ENCODE measurements around the gene SIM1. TPM values are rescaled to one million over a fixed set of nuclear protein-coding genes. Genes with fewer than 3 reads are reported as not detected.

The SIM1 gene
- total RNA-seq, 4 donors from 2014 or later: 14.0 to 29.5 (median 20.4) TPM

DNA sequence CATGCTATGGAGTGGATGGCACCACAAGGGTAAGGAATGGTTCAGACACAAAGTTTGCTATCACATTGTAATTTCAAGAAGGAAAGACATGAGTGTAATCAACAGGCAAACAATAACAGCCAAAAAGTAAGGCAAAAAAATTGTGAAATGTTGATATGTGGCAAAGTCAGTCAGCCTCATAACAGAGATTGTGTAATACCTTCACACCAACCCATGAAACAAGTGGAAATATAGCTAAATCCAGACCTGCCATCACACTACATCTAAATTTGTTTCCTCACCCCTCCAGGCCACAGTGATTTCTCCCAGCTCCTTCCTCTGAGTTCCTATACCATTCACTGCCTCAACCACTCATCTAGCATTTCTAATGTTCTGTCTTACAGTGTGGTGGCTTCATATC, 37.3 kb downstream of the SIM1 start:
- TF ChIP-seq CTCF (IDR thresholded peaks at IDR 0.05; ENCODE audit: low read depth): no peak

DNA sequence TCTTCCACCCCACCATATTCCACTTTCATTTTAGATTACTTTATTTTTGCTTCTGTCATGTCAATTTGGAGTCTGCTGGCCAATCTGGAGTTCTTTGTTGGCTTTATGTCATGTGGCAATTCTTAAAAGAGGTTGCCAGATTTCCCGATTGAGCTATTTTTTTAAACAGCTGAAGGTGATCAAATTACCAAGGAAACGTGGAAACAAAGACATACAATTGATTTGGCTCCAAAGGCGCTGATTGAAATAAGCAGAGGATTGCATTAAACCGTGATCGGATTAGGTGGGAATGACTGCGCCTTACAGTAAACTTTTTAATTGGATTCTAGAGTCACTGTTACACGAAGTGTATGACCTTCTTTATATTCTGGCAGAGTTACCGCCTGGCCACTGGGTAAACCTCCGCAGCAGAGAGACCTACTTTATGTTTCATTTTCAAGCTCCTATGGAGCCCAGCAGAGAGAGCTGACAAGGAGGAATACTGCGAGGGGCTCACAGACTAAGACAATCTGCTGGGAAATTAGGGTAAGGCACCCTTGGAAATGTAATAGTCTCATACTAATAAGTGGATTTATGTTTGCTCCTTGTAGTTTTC, 37.9 kb downstream of the SIM1 start:
- no peak for TF ChIP-seq CTCF (IDR thresholded peaks at IDR 0.05; ENCODE audit: low read depth)

GRCh38 chr6:100426241-100426640, 38.5 kb downstream of the SIM1 start:
- no peak for TF ChIP-seq CTCF (IDR thresholded peaks at IDR 0.05; ENCODE audit: low read depth)

DNA sequence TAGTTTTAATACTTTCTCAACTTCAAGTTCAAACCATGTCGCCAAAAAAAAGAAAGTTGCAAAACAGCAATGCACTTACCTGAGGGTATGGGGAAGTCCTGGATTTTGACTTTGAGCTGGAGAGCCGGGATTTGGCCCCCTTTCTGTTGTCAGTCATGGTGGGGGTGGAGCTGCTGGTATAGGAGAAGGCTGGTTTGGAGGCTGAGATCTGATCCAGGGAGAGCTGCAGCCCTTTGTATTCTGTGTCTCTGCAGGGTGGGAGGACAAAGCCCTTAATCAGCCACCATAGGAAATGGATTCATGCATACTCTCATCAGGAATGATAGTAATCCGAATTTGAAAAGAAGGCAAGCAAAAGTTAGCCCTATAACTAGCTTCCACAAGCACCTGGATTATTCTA, 44.0 kb downstream of the SIM1 start:
- no peak for TF ChIP-seq CTCF (IDR thresholded peaks at IDR 0.05; ENCODE audit: low read depth)

GRCh38 chr6:100417036-100417435, 47.7 kb downstream of the SIM1 start:
- TF ChIP-seq CTCF (IDR thresholded peaks at IDR 0.05; ENCODE audit: low read depth): no peak

DNA sequence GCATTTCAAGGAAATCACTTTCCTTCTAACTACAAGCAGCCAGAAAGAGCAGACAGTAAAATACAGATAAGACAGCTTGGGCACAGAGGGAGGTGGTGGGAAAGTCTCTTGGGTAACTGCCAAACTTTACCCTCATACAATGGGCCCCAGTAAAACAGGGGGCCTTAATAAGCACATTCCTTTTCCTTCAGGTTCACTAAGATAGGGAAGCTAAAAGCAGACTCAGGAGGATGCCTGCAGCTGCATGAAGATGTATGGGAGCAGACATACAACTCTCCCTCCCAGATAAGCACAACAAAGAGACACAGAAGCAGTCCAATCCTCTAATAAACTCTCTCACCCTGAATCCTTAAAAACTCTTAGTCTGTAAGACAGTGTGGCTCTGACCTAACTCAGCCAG, 49.0 kb downstream of the SIM1 start:
- TF ChIP-seq CTCF (IDR thresholded peaks at IDR 0.05; ENCODE audit: low read depth): no peak

DNA sequence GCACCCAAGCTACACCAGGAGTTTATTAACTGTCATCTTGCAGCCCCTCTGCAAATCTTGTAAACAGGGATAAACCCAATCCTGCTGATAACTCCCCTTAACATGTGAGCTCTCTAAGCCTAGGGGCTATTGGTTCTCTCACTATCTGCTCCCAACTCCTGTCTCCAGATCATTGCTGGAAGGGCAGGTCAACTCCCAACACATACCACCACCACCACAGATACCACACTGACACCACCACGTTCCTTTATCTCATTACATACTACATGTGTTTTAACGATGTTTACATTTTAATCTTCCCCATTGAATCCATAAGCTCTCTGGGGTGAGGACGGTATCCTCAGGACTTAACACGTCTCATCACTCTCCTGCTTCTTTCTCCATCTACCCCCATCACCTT, 51.8 kb downstream of the SIM1 start:
- no peak for TF ChIP-seq CTCF (IDR thresholded peaks at IDR 0.05; ENCODE audit: low read depth)
